ENCODE data around the gene TRABD2B. TPM values are rescaled to one million over a fixed set of nuclear protein-coding genes. Genes with fewer than 3 reads are reported as not detected.

The TRABD2B gene
- total and polyA plus RNA-seq, 2 donors (not counting 3 experiments of a cell fraction or from before 2014, with no cell fraction given): not detected

DNA sequence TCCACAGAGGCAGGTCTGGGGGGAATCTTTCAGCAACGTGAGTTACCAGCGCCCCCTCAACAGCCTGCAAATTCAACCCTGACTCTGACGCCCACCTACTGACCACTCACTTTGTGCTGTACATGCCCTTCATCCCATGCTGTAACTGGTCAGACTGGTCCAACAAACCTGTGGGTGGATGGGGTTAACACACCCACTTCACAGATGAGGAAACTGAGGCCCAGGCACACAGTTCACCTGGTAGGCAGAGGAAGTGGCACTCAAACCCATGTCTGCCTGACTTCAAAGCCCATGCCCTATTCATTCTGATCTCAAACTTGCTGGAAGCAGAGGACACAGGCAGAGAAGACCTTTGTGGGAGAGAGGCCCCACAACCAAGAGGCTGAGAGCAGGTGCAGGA is 172.9 kb downstream of the TRABD2B start:
- no peak overlapping the region for H3K4me2 ChIP-seq (ENCODE audit: insufficient read depth, low read length)
- no peaks in the 10 kb centered on the region for H3K9me3 ChIP-seq (replicated peaks; ENCODE audit: control insufficient read depth, insufficient read depth, low read length)
- no peaks in the 10 kb centered on the region for H3K27me3 ChIP-seq (ENCODE audit: control insufficient read depth in 2 of 2, insufficient read depth in 2 of 2, low read length in 2 of 2)
- no peak overlapping the region for H3K4me3 ChIP-seq (replicated peaks in 1 of 3; ENCODE audit: insufficient read depth in 1 of 3, low read depth in 1 of 3, low read length in 3 of 3)
- no peaks in the 10 kb centered on the region for H3K9me1 ChIP-seq (replicated peaks; ENCODE audit: control insufficient read depth, extremely low read depth, insufficient read depth, low read length)
- H3K36me3 ChIP-seq (ENCODE audit: control insufficient read depth in 2 of 2, extremely low read depth in 1 of 2, insufficient read depth in 2 of 2, low read length in 2 of 2): no peaks in the 10 kb centered on the region
- dilution Hi-C loops (cut with MboI; ENCODE audit: extremely low pct_ligation_motif_present, low sequenced_read_pairs) (no loop called here), intact Hi-C loops (cut with micrococcal nuclease) (no loop called here)
- FAIRE-seq (no peak), DNase-seq (ENCODE audit: low read depth, low spot score) (no peak)
- BruUV-seq (replicated peaks): no TSS peak
- H3K79me2 ChIP-seq (ENCODE audit: control insufficient read depth, insufficient read depth, low read length): no peaks in the 10 kb centered on the region
- H3K27ac ChIP-seq (ENCODE audit: insufficient read depth, low read depth, low read length): no peak overlapping the region
- TF ChIP-seq MYC (IDR thresholded peaks at IDR 0.05; ENCODE audit: low read depth, low read length) (no peak), EZH2 (IDR thresholded peaks at IDR 0.05; ENCODE audit: borderline replicate concordance, low read depth, low read length, severe bottlenecking) (no peak), GATA2 (IDR thresholded peaks at IDR 0.05; ENCODE audit: insufficient read depth, insufficient read length, low read depth, low read length) (no peak), POLR2A (IDR thresholded peaks at IDR 0.05; ENCODE audit: low read depth, low read length) (no peak), JUN (IDR thresholded peaks at IDR 0.05; ENCODE audit: borderline replicate concordance, insufficient read depth, insufficient read length, low read depth) (no peak), POLR2AphosphoS5 (IDR thresholded peaks at IDR 0.05; ENCODE audit: insufficient read depth, low read depth, low read length) (no peak), FOS (IDR thresholded peaks at IDR 0.05; ENCODE audit: borderline replicate concordance, insufficient read depth, low read length) (no peak)
- TF ChIP-seq, protein P1, sequence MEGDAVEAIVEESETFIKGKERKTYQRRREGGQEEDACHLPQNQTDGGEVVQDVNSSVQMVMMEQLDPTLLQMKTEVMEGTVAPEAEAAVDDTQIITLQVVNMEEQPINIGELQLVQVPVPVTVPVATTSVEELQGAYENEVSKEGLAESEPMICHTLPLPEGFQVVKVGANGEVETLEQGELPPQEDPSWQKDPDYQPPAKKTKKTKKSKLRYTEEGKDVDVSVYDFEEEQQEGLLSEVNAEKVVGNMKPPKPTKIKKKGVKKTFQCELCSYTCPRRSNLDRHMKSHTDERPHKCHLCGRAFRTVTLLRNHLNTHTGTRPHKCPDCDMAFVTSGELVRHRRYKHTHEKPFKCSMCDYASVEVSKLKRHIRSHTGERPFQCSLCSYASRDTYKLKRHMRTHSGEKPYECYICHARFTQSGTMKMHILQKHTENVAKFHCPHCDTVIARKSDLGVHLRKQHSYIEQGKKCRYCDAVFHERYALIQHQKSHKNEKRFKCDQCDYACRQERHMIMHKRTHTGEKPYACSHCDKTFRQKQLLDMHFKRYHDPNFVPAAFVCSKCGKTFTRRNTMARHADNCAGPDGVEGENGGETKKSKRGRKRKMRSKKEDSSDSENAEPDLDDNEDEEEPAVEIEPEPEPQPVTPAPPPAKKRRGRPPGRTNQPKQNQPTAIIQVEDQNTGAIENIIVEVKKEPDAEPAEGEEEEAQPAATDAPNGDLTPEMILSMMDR (IDR thresholded peaks at IDR 0.05; ENCODE audit: extremely low read depth in 1 of 2, insufficient read depth in 1 of 2, low read depth in 1 of 2, low read length in 2 of 2): no peak
- TF ChIP-seq, protein P2, sequence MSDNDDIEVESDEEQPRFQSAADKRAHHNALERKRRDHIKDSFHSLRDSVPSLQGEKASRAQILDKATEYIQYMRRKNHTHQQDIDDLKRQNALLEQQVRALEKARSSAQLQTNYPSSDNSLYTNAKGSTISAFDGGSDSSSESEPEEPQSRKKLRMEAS (IDR thresholded peaks at IDR 0.05; ENCODE audit: insufficient read depth, insufficient read length): no peak
- POLR2A ChIA-PET: no interaction called here
- H3K4me1 ChIP-seq (ENCODE audit: control insufficient read depth, extremely low read depth, insufficient read depth, low read length): no peaks in the 10 kb centered on the region
- H2AFZ ChIP-seq (ENCODE audit: low read depth, low read length): no peak overlapping the region
- CTCF ChIA-PET: no interaction called here
- H4K20me1 ChIP-seq (replicated peaks; ENCODE audit: control insufficient read depth, extremely low read depth, insufficient read depth, low read length): no peaks in the 10 kb centered on the region
- no peak overlapping the region for H3K9ac ChIP-seq (replicated peaks; ENCODE audit: extremely low read depth, insufficient read depth, low read length)
